ENCODE measurements around the gene LHX3.
A peak's percentile ranks its signal among the peaks of the same experiment; 100 is the strongest.

The LHX3 gene

GRCh38 chr9:136225748-136226679 lies 21.1 kb upstream of the LHX3 start:
- peak; percentile 38 to 45 for DNase-seq

- no peak for DNase-seq
These were observed 20.4 kb upstream of the LHX3 start for GRCh38 chr9:136225366-136225747.

- no peak for DNase-seq
These were observed 19.1 kb upstream of the LHX3 start for GRCh38 chr9:136223871-136224640.

- no peak for DNase-seq
These were observed 18.0 kb upstream of the LHX3 start for GRCh38 chr9:136222906-136223285.

- DNase-seq: no peak
These were observed 17.4 kb upstream of the LHX3 start for GRCh38 chr9:136222166-136222905.

- DNase-seq: no peak
These were observed 15.2 kb upstream of the LHX3 start for GRCh38 chr9:136220017-136220729.

- no peak for DNase-seq
These were observed 14.3 kb upstream of the LHX3 start for GRCh38 chr9:136219276-136219675.

GRCh38 chr9:136218673-136219072 lies 13.7 kb upstream of the LHX3 start:
- DNase-seq: no peak

- no peak for DNase-seq
These were observed 13.3 kb upstream of the LHX3 start for GRCh38 chr9:136218271-136218670.

- no peak for DNase-seq
These were observed 11.8 kb upstream of the LHX3 start for GRCh38 chr9:136216541-136217244.

GRCh38 chr9:136213733-136214132 lies 8.8 kb upstream of the LHX3 start:
- no peak for DNase-seq

- DNase-seq: no peak
These were observed 7.5 kb upstream of the LHX3 start for GRCh38 chr9:136212345-136212950.

GRCh38 chr9:136211441-136212344 lies 6.8 kb upstream of the LHX3 start:
- no peak for DNase-seq

- DNase-seq: no peak
These were observed 6.1 kb upstream of the LHX3 start for GRCh38 chr9:136211006-136211405.

GRCh38 chr9:136210276-136210675 lies 5.3 kb upstream of the LHX3 start:
- DNase-seq: no peak

- DNase-seq: no peak
These were observed 4.9 kb upstream of the LHX3 start for GRCh38 chr9:136209786-136210185.

GRCh38 chr9:136209232-136209631 lies 4.3 kb upstream of the LHX3 start:
- DNase-seq: no peak

GRCh38 chr9:136208675-136209074 lies 3.7 kb upstream of the LHX3 start:
- DNase-seq: no peak

- no peak for DNase-seq
These were observed 2.7 kb upstream of the LHX3 start for GRCh38 chr9:136207616-136208015.

- peak; percentile 87 to 90 for DNase-seq
These were observed 1.8 kb upstream of the LHX3 start for GRCh38 chr9:136206602-136207275.
